Stimulated activated CD8-positive, alpha-beta memory T cell treated with anti-CD3 and anti-CD28 coated beads, Interleukin-7, amount 100 ng/mL, for 4 hours (primary cell): ENCODE measurements around the gene GRIN2C.
"Not testable (repeated sequence)": the region's sequence is repeated elsewhere in the genome, so short reads cannot be mapped to it uniquely, and the experiment has no call there.

Experiments used
- DNase-seq, 2 donors: peaks; one replicate each; pipeline ENCODE4 v3.0.0-alpha.2; 2020; ENCODE audit warnings: low read depth in 2 of 2

Gene GRIN2C

GRCh38 chr17:74859459-74860228, at the start of gene GRIN2C:
Gene GRIN2C, minus strand, starts transcription at chr17:74859885. Its CDS starts 4,793 bp downstream, at chr17:74855092.
- no peak for DNase-seq

- not testable (repeated sequence) for DNase-seq
These were observed 49.4 kb upstream of the GRIN2C start for GRCh38 chr17:74909097-74909496.

- DNase-seq, result no peak
These were observed 47.3 kb upstream of the GRIN2C start for GRCh38 chr17:74907012-74907411.

GRCh38 chr17:74906214-74906793, 46.6 kb upstream of the GRIN2C start:
- DNase-seq, result not testable (repeated sequence)

- DNase-seq, result no peak
These were observed 45.2 kb upstream of the GRIN2C start for GRCh38 chr17:74904687-74905409.

- no peak for DNase-seq
These were observed 44.0 kb upstream of the GRIN2C start for GRCh38 chr17:74903671-74904070.

GRCh38 chr17:74903034-74903433, 43.3 kb upstream of the GRIN2C start:
- DNase-seq, result no peak

- DNase-seq, result no peak
These were observed 41.9 kb upstream of the GRIN2C start for GRCh38 chr17:74901353-74902135.

GRCh38 chr17:74900208-74900607, 40.5 kb upstream of the GRIN2C start:
- no peak for DNase-seq

- DNase-seq, result no peak
These were observed 38.8 kb upstream of the GRIN2C start for GRCh38 chr17:74898376-74898946.

GRCh38 chr17:74893936-74894671, 34.4 kb upstream of the GRIN2C start:
- DNase-seq, result no peak

- no peak for DNase-seq
These were observed 33.6 kb upstream of the GRIN2C start, which contains the start of gene FADS6 for GRCh38 chr17:74892974-74893911. Gene FADS6, minus strand, starts transcription at chr17:74893633. Its CDS starts 38 bp downstream, at chr17:74893595.

GRCh38 chr17:74892013-74892841, 32.5 kb upstream of the GRIN2C start:
- no peak for DNase-seq

GRCh38 chr17:74890554-74890953, 30.9 kb upstream of the GRIN2C start:
- no peak for DNase-seq

- no peak for DNase-seq
These were observed 28.8 kb upstream of the GRIN2C start for GRCh38 chr17:74888469-74888868.

GRCh38 chr17:74883241-74883745, 23.6 kb upstream of the GRIN2C start:
- DNase-seq, result no peak

GRCh38 chr17:74882517-74883240, 23.0 kb upstream of the GRIN2C start:
- no peak for DNase-seq

- DNase-seq, result no peak
These were observed 21.4 kb upstream of the GRIN2C start for GRCh38 chr17:74881073-74881472.
